ENCODE measurements around the gene CARD11.

CARD11 gene

DNA sequence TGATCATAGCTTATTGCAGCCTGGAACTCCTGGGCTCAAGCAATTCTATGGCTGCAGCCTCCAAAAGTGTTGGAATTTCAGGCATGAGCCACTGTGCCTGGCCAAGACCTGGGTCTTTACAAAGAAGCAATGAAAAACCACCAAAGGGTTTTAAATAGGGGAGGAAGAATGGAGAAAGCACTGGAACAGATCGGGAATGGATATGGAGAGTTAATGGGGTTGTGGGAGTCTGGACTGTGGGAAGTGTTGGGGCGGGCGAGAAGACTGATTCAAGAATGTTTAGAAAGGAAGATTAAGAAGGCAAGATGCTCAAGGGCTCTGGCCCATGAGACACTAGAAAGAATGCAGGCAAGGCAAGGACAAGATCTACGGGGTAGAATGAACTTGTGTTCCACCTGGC, 98.5 kb downstream of the CARD11 start:
- no peak overlapping the region for H2AFZ ChIP-seq (ENCODE audit: low read length)
- H3K27me3 ChIP-seq (ENCODE audit: insufficient read depth, low read length, poor library complexity, severe bottlenecking): no peaks in the 10 kb centered on the region
- no peaks in the 10 kb centered on the region for H3K9me2 ChIP-seq (replicated peaks; ENCODE audit: low read depth, low read length)
- no peaks in the 10 kb centered on the region for H3K9me3 ChIP-seq (ENCODE audit: insufficient read depth, low read depth, low read length)
- H3F3A ChIP-seq (ENCODE audit: low read depth): no peaks in the 10 kb centered on the region
- H3K4me3 ChIP-seq (ENCODE audit: low read length, poor library complexity, severe bottlenecking): no peak overlapping the region
- H3K79me2 ChIP-seq (ENCODE audit: insufficient read depth, low read length): no peaks in the 10 kb centered on the region
- H3K4me2 ChIP-seq (ENCODE audit: low read depth, low read length, poor library complexity, severe bottlenecking): no peak overlapping the region
- H4K20me1 ChIP-seq (ENCODE audit: insufficient read depth, low read length, poor library complexity, severe bottlenecking): no peaks in the 10 kb centered on the region
- no peaks in the 10 kb centered on the region for H3K4me1 ChIP-seq (ENCODE audit: insufficient read depth, low read length, poor library complexity, severe bottlenecking)
- no peak for TF ChIP-seq EZH2phosphoT487 (IDR thresholded peaks at IDR 0.05; ENCODE audit: borderline replicate concordance)
- TF ChIP-seq, protein P1, sequence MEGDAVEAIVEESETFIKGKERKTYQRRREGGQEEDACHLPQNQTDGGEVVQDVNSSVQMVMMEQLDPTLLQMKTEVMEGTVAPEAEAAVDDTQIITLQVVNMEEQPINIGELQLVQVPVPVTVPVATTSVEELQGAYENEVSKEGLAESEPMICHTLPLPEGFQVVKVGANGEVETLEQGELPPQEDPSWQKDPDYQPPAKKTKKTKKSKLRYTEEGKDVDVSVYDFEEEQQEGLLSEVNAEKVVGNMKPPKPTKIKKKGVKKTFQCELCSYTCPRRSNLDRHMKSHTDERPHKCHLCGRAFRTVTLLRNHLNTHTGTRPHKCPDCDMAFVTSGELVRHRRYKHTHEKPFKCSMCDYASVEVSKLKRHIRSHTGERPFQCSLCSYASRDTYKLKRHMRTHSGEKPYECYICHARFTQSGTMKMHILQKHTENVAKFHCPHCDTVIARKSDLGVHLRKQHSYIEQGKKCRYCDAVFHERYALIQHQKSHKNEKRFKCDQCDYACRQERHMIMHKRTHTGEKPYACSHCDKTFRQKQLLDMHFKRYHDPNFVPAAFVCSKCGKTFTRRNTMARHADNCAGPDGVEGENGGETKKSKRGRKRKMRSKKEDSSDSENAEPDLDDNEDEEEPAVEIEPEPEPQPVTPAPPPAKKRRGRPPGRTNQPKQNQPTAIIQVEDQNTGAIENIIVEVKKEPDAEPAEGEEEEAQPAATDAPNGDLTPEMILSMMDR (conservative IDR thresholded peaks at IDR 0.05; ENCODE audit: low read length): no peak
- H3K9ac ChIP-seq (ENCODE audit: low read depth, low read length, poor library complexity, severe bottlenecking): no peak overlapping the region
- peaks cover 55% of the 10 kb centered on the region; the same call in 1 of the 2 replicates for H3K36me3 ChIP-seq (ENCODE audit: insufficient read depth, low read length)

- Histone ChIP-seq H4K20me1 (ENCODE audit: insufficient read depth, low read length, poor library complexity, severe bottlenecking) (no peaks in the 10 kb centered on the region), H3K4me2 (ENCODE audit: low read depth, low read length, poor library complexity, severe bottlenecking) (no peak overlapping the region), H2AFZ (ENCODE audit: low read length) (no peak overlapping the region), H3K4me3 (ENCODE audit: low read length, poor library complexity, severe bottlenecking) (no peak overlapping the region), H3K9ac (ENCODE audit: low read depth, low read length, poor library complexity, severe bottlenecking) (no peak overlapping the region), H3K27me3 (ENCODE audit: insufficient read depth, low read length, poor library complexity, severe bottlenecking) (no peaks in the 10 kb centered on the region), H3K9me2 (replicated peaks; ENCODE audit: low read depth, low read length) (no peaks in the 10 kb centered on the region), H3K36me3 (ENCODE audit: insufficient read depth, low read length) (peaks cover 58% of the 10 kb centered on the region; the same call in 1 of the 2 replicates), H3K79me2 (ENCODE audit: insufficient read depth, low read length) (no peaks in the 10 kb centered on the region), H3K9me3 (ENCODE audit: insufficient read depth, low read depth, low read length) (no peaks in the 10 kb centered on the region), H3F3A (ENCODE audit: low read depth) (no peaks in the 10 kb centered on the region), H3K4me1 (ENCODE audit: insufficient read depth, low read length, poor library complexity, severe bottlenecking) (no peaks in the 10 kb centered on the region)
- no peak for TF ChIP-seq EZH2phosphoT487 (IDR thresholded peaks at IDR 0.05; ENCODE audit: borderline replicate concordance)
- TF ChIP-seq, protein P1 (conservative IDR thresholded peaks at IDR 0.05; ENCODE audit: low read length): no peak
Measured at GRCh38 chr7:2944739-2945138, 98.9 kb downstream of the CARD11 start.

DNA sequence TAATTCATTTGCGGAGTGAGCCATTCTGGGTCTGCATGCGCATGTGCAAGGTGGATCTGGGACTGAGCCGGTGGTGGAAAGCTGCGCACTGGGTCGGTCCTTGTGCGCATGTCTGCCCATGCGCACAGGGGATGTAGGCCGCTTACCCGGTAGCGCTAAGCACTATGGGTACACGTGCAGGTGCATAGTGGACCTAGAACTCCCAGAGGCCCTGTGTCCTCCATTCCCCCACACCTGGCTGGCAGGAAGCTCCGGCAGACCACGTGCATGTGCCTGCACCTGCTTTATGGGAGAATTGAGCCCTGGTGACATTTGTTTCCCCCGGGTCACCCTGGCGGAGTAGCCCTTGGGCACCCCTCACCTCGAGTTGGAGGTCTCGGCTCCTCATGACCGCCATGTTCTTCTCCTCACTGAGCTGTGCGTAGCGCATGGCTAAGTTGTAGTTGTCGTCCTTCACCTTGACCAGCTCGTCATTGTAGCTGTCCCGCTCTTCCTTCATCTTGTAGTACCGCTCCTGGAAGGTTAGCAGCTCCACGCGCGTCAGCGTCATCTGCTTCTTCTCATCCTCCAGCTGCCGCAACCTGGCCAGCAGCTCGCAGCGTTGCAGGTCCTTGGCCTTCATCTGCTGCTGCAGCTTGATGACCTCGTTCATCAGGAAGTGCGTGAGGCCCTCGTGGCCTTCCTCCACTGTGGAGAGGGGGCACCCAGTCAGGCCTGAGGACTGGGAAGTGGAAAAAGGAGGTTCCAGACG, 99.6 kb downstream of the CARD11 start:
- H3F3A ChIP-seq (ENCODE audit: low read depth): no peaks in the 10 kb centered on the region
- H3K9ac ChIP-seq (ENCODE audit: low read depth, low read length, poor library complexity, severe bottlenecking): no peak overlapping the region
- H3K4me3 ChIP-seq (ENCODE audit: low read length, poor library complexity, severe bottlenecking): no peak overlapping the region
- H3K4me2 ChIP-seq (ENCODE audit: low read depth, low read length, poor library complexity, severe bottlenecking): no peak overlapping the region
- TF ChIP-seq, protein P1 (conservative IDR thresholded peaks at IDR 0.05; ENCODE audit: low read length): no peak
- no peak for TF ChIP-seq EZH2phosphoT487 (IDR thresholded peaks at IDR 0.05; ENCODE audit: borderline replicate concordance)
- H3K9me2 ChIP-seq (replicated peaks; ENCODE audit: low read depth, low read length): no peaks in the 10 kb centered on the region
- no peaks in the 10 kb centered on the region for H3K27me3 ChIP-seq (ENCODE audit: insufficient read depth, low read length, poor library complexity, severe bottlenecking)
- no peaks in the 10 kb centered on the region for H3K79me2 ChIP-seq (ENCODE audit: insufficient read depth, low read length)
- H2AFZ ChIP-seq (ENCODE audit: low read length): no peak overlapping the region
- H3K4me1 ChIP-seq (ENCODE audit: insufficient read depth, low read length, poor library complexity, severe bottlenecking): no peaks in the 10 kb centered on the region
- no peaks in the 10 kb centered on the region for H4K20me1 ChIP-seq (ENCODE audit: insufficient read depth, low read length, poor library complexity, severe bottlenecking)
- peaks cover 65% of the 10 kb centered on the region; the same call in 1 of the 2 replicates for H3K36me3 ChIP-seq (ENCODE audit: insufficient read depth, low read length)
- H3K9me3 ChIP-seq (ENCODE audit: insufficient read depth, low read depth, low read length): no peaks in the 10 kb centered on the region
